SHP77 treated with DMSO at 0.1 percent for 48 hours (cell line): ENCODE data around the gene RNF223.
"Not testable (repeated sequence)": the region's sequence is repeated elsewhere in the genome, so short reads cannot be mapped to it uniquely, and the experiment has no call there.

ENCODE experiments used
- DNase-seq: peaks from one replicate; lab custom pipeline; 2025; lab: John Stamatoyannopoulos, UW

Gene RNF223

DNA sequence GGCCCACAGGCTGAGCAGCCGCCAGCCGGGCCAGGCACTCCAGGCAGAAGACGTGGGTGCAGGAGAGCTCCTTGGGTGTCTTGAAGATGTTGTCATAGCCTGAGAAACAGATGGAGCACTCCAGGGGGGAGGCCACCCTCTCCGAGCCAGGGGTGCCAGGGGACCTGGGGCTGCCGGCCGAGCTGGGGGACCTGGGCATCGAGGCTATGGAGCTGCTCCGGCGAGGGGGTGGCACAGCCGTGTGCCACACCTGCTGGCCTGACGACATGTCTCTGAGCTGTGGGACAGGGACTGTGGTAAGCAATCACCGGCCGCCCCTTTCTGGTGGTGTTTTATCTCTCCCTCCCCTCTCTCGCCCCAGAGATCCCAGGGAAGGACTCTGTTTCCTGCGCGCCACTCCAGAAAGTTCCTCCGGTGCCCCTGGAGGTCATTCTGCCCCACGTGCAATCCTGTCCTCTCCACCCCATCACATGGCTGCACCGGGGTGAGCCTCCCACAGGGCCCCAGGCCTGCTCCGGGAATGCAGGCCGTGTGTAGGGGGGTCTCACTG lies 1.7 kb downstream of the RNF223 start:
- no peak for DNase-seq

DNA sequence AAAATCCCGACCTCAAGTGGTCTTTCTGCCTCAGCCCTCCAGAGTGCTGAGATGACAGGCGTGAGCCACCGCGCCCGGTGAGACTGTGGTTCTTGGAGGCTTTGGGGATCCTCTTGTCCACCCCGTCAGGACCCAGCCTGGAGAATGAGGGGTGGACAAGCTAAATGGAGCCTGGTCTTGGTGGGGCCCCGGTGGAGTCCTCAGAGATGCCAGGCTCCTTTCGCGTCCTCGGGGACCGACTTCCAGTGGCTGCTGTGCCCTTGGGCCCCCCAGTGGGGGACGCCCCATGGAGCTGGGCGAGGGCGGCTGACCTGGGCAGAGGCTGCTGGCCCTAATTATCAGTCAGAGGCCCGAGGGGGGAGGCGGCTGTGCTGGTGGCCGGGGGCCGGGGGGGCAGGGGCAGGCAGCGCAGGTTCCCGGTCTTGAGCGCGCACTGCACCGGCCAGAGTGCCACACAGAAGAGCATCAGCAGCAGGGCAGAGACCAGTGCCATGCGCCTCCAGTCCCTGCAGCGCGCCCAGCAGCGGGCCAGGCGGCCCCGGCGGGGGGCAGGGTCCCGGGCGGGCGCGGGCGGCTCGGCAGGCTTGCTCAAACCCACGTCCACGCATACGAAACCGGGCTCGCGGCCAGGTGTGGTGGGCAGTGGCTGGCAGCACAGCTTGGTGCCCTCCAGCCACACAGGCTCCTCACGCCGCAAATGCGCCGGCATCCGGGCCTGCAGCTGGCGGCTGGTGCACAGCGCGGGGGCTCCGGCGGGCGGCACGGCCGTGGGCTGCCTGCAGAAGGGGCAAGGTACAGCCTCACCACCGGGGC lies 2.4 kb downstream of the RNF223 start:
- DNase-seq: no peak

DNA sequence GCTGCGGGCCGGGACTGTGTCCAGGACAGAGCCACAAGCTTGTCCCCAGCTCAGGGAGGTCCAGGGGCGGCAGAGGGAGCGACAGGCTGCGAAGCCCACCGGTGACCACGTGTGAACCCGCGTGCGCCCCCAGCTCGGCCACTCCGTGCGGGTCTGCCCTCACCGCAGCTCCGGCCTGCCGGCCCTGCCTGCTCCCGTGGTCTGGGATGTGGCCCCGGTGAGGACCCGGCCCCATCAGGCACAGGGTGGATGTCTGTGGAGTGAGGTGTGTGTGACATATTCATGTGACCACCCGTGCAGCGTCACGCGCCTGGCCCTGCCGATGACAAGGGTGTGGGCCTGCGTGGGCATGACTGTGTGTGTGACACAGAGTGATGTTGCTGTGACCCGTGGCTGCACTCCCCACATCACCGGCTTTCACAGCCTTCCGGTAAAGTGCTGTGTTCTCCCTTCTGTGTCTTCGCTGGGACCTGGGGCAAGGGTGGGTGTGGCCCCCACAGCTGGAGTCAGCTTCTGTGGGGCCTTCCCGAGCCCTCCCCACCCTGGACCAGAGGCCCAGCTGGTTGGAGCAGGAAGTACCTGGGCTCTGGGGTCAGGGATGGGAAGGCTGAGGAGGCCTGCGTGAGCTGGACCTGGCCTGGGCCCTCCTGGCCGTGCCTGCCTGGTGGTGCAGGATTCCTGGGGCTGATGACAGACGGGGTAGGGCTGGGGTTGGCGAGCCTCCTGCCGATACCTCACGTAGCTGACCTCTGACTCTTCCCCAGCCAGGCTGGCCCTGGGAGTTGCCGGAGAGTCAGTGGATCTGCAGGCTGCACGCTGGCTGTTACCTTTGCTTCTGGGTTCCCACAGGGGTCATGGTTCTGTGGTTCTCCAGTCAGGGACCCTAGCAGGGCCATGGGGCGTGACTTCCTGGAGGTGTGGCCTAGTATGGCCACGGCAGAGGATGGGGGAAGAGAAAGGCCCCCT lies 4.1 kb downstream of the RNF223 start:
- no peak for DNase-seq

DNA sequence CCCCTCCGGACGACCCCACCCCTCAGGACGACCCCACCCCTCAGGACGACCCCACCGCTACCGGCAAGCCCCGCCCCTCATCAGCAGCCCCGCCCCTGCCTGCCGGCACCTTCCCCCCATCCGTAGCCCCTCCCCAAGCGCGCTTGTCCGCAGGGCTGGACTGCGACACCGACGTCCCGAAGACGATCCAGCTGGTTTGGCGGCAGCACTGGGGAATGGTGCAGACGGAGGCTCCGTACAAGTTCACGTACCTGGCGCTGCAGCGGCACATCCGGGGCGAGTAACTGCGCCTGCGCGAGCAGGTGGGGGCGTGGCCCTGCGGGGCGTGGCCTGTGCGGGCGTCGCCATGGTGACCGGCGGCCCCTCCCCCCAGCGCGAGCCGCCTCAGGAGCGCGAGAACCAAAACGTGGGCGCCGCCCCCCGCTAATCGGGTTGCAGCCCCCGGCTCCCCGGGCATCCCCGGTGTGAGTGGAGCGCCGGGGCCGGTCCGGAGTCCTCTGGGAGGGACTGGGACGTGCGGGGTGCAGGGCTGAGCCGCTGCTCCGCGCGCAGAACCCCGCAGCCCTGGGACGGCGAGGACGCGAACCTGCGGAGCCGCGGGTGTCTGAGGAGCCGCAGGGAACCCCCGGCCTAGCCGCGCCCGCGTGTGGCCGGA lies 4.9 kb downstream of the RNF223 start:
- DNase-seq: peak; percentile 13

DNA sequence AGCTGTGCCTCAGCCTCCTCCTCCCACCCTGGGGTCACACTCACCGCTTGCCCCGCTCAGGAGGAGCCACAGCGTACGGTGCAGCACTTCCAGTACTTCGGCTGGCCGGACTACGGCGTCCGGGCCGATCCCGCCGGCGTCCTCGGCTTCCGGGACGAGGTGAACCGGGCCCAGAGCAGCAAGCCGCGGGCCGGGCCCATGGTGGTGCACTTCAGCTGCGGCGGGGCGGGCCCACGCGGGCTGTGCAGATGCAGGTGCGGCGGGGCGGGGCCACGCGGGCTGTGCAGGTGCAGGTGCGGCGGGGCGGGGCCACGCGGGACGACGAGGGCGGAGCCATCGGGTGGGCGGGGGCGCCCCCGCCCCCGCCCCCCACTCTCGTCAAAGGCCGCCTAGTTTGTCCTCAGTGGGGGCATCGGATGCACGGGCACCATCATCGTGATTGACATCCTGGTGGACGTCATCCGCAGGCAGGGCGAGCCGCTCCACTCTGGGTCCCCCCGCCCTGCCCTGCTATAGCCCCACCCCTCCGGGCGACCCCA lies 5.5 kb downstream of the RNF223 start:
- no peak for DNase-seq

DNA sequence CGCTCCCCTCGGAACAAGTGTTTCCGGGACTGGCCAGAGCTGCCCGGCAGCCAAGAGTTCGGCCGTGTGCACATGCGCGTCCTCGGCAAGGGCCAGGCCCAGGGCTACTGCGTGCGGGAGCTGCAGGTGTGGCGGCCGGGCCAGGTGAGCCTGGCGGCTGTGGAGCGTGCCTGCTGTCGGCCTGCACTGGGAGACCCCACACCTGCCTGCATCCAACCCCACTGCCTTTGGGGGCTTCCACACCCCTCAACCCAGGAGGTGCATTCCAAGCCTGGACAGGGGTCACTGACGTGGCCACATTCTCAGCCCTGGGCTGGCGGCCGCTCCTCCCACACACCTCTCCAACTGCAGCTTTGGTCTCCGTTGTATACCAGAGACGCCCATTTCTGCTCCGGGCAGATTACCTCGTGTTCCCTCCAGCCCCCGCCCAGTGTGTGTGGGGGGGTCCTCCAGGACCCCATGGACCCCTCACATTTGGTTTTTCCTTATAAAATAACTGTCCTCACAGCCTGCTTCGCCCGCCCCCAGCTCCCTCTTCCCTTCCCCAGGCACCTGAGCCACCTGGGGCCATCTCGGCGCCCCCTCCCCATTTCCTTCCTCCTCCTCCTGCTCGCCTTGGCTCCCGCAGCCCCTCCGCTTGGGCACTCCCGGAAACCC lies 6.1 kb downstream of the RNF223 start:
- DNase-seq: no peak

DNA sequence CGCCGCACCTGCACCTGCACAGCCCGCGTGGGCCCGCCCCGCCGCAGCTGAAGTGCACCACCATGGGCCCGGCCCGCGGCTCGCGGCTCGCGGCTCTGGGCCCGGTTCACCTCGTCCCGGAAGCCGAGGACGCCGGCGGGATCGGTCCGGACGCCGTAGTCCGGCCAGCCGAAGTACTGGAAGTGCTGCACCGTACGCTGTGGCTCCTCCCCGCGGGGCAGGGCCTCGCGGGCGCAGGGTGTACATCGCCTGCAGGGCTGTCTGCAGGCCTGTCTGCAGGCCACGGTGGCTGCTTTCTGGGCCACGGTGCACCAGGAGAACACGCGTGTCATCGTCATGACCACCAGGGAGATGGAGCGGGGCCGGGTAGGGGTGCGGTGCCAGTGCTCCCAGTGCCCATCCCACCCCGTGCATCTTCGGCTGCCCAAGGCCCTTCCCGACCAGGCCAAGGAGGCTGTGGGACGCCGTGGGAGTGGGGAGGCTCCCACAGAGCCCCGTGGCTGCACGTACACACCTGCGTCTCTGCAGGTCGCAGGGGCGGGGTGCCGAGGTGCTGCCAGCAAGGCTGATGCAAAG lies 6.7 kb downstream of the RNF223 start:
- no peak for DNase-seq

DNA sequence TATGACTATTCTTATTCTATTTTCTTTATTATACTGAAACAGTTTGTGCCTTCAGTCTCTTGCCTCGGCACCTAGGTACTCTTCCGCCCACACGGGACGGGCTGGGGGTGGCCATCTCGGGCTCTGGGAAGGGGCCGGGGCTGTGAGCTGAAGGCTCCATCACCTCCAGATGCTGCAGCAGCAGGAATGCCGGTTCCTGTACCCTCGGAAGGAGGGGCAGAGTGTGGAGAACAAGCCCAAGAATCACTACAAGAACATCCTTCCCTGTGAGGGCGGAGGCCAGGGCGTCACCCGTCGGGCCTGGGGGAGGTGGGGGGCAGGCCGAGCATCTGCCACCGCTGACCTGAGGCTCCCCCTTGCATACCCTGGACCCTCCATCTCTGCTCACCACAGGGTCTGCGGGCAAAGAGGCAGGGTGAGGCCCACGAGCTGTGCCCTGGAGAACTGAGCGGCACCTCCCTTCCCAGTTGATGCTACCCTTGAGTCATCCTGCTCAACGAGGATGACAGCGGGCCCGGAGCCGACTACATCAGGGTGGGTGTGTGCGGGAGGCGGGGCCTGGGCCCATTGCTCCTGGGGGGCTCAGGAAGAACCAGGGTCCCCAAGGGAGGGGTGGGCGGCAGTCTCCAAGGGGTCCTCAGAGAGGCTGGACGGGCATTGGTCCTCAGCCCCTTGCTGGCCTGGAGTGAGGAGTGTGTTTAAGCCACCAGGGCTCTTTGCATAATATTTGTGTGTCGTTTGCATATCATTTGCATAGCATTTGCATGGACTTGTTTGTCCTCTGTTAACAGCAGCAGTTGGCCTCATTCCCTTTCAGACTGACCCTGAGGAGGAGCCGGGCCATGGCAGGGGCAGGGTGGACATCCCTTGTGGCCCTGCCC lies 7.5 kb downstream of the RNF223 start:
- DNase-seq: no peak

DNA sequence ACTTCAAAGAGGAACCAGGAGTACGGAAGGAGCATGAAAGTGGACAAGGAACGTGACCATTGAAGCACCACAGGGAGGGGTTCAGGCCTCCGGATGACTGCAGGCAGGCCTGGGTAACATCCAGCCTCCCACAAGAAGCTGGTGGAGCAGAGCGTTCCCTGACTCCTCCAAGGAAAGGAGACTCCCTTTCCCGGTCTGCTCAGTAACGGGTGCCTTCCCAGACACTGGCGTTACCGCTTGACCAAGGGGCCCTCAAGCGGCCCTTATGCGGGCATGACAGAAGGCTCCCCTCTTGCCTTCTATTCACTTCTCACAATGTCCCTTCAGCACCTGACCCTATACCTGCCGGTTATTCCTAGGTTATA lies 8.2 kb downstream of the RNF223 start:
- DNase-seq: not testable (repeated sequence)

DNA sequence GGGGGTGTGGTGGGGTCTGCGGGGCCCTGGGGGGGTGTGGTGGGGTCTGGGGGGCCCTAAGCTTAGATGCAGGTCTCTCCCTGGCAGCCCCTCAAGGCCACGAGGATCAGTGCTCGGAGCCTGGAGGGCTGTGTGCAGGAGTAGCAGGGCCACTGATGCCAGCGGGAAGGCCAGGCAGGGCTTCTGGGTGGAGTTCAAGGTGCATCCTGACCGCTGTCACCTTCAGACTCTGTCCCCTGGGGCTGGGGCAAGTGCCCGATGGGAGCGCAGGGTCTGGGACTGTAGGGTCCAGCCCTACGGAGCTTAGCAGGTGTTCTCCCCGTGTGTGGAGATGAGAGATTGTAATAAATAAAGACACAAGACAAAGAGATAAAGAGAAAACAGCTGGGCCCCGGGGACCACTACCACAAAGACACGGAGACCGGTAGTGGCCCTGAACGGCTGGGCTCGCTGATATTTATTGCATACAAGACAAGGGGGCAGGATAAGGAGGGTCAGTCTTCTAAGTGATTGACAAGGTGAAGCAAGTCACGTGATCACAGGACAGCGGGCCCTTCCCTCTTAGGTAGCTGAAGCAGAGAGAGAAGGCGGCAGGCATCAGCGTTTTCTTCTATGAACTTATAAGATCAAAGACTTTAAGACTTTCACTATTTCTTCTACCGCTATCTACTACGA lies 8.7 kb downstream of the RNF223 start:
- no peak for DNase-seq

DNA sequence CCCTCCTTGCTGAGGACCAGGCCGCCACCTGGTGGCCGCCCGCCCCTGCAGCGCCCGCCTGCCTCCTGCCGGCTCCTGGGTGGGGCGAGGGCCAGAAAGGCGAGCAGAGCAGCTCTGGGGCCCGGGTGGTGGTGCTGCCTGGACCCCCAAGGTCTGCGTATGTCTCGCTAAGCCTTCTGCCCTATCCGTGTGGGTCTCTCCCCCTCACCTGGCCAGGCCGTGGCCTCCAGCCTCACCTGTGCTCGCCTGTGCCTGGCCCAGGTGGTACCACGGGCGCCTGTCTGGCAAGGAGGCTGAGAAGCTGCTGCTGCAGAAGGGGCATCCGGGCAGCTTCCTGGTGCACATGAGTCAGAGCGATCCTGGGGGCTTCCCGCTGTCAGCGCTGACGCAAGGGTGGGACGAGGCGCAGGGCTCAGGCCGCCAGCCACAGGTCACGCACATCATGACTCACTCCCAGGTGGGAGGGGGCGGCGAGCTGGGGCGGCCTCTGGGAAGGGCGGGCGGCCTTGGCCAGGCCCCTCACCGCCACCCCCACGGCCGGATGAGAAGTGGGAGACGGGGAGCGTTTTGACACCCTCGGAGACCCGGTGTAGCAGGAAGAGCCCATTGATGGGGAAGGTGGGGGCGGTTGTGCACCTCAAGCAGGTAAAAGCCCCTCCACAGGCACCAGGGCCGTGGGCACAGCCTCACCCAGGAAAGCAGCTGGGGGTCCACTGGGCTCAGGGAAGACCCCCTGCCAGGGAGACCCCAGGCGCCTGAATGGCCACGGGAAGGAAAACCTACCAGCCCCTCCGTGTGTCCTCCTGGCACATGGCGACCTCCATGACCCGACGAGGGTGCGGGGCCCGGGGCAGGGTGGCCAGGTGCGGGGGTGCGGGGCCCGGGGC lies 9.9 kb downstream of the RNF223 start:
- DNase-seq: no peak

DNA sequence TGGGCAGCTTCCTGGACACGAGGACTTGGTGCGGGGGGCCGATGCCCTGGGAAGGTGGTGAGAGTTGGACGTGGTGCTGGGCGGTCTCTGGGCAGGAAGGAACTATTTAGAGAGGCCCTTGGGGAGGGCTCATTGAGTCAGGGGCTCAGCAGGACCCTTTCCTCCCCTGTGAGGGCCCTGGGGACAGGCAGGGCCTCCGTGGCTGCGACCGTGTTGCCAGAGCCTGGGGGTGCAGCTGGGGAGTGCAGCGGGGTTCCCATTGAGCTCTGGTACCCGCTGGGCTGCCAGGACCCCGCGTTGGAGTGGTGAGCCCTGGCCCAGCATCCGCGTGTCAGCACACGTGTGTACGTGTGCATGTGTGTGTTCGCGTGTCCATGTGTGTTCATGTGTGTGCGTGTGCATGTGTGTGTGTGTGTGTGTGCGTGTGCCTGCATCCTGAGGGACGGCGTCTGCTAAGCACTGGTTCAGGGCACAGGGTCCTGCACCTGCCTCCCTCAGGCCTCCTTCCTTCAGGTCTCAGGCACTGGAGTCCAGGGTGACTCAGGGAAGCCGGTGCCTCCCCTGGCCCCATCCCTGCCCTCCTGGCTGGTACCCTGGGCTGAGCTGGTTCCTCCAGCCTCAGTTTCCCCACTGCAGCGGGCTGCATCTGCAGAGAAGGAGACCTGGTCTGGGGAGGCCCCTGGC lies 10.7 kb downstream of the RNF223 start:
- DNase-seq: no peak

DNA sequence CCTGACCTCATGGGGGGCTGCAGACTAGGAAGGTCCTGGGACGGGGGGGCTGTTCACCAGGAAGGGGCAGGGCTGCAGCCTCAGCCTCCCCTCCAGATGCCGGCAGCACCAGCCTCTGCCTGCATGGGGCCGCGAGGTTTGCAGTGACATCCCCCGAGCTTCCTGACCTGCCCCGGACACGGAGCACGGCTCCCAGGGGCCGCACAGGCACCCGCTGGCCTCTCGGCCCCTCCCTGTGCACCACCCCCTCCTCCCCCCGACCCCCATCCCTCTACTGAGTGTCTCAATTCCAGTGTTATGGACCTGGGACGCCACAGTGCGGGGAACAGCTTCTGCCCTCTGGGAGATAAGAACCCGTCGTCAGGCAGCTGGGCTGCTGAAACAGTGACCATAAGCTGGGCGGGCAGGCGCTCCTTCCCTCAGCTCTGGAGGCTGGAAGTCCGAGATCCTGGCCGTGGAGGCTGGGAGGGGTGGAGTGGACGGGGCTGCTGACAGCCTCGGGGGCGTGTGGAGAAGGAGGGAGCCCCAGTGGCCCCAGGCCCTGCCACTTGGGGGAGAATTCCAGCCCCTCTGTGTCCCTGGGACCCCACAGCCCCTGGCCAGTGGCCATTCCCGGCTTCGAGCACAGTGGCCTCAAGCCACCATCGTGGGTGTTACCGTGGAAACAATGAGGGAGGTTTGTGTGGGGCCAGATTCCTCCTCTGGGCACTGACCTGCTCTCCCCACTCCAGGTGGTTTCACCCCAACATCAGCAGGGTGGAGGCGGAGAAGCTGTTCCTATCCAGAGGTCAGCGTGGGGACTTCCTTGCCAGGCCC lies 11.6 kb downstream of the RNF223 start:
- DNase-seq: no peak

DNA sequence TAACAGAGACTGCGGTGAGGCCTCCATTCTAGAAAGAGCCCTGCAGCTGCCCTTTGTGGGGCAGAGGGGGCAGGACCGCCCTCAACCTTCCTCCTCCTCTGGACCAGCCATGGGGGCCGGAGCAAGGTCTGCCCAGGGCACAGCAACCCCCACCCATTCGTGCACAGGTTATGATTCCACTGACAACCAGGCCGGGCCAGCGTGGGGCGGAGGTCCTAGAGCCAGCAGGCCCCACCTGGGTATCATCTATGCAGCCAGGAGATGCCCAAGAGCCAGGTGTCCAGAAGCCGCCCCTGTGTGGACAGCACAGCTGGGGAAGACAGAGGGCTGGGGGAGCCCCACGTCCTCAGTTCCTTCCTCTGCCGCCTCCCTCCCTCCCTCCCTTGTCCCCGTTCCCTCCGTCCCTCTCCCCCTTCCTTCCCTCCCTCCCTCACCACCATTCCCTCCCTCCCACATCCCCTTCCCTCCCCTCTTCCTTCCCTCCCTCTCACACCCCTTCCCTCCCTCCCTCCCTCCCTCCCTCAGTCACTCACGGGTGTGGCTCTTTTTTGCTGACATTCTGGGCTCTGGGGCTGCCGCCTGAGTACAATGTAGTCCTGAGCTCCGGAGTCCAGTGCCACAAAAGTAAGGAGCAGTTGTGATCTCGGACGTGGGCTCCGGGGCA lies 12.3 kb downstream of the RNF223 start:
- no peak for DNase-seq

DNA sequence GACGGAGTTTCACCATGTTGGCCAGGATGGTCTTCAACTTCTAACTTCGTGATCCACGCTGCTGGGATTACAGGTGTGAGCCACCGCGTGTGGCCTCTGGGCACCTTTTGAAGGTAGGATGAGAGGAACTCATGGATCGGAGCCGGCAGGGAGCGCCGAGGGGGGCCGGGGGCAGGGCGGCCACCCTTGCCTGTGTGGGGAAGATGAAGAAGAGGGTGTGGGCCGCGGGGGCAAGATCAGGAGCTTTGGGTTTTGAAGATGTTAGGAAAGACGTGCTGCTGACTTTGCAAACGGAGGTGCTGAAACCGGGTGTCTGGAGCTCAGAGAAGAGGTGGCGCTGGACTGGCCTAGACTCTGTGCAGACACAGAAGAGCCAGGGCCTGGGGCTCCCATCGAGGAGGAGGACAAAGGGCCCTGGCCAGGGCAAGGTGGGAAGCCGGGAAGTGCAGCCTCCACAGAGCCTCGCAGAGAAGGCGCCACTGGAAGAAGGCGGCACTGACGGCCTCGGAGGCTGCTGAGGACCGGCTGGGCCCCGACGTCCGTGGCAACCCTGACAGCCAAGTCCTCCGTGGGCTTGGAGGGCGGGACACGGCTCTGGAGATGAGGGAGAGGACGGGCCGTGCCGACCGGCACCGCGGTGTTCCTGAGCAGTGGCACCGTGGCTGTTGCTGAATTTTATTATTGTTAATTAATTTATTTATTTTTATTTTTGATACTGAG lies 13.7 kb downstream of the RNF223 start:
- no peak for DNase-seq
